RWPE1 (cell line): ENCODE measurements around the gene CPED1.

ENCODE experiments used
- CTCF ChIA-PET: fragments of 350-600 bp; sonication (Branson Sonifier 250); formaldehyde crosslinking; extraction: SDS; loops from one replicate; lab custom pipeline; 2021; lab: Yijun Ruan, JAX
- POLR2A ChIA-PET: fragments of 400-600 bp; formaldehyde crosslinking; extraction: SDS; loops from one replicate; lab custom pipeline; 2020; ENCODE audit warnings: antibody characterized with exemption; ENCODE audit not compliant: low non-redundant PET; lab: Yijun Ruan, JAX
- DNase-seq: peaks from one replicate; pipeline ENCODE4 v3.0.0; 2012; ENCODE audit warnings: low spot score
- H3K27ac ChIP-seq: fragments of 450-650 bp; 2 replicates; pipeline ENCODE4 v1.5.1; 2017
- TF ChIP-seq, protein P1 (sequence below): fragments of 450-650 bp; conservative IDR thresholded peaks from 2 replicates; pipeline ENCODE4 v1.5.1; 2017; ENCODE audit warnings: low read depth, mild to moderate bottlenecking

The CPED1 gene

DNA sequence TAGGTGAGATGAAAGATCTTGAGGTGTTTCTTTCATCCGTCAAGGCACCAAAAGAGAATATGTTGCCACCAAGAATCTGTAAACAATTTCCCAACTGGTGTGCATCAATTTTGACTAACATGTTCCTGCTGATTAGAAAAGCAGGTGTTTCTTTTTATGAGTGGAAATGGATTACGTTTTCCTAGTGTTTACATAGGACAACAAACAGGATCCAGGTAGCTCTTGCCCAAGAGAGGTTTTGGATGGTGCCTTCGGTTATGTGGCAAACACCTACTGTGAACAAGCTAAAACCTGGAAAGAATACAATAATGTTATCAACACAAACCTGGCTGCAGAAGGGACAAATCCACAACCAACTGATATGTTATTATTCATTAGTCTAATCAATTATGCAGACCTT, 286.7 kb downstream of the CPED1 start:
- ChIA-PET CTCF (no interaction called here), POLR2A (no interaction called here)
- TF ChIP-seq, protein P1, sequence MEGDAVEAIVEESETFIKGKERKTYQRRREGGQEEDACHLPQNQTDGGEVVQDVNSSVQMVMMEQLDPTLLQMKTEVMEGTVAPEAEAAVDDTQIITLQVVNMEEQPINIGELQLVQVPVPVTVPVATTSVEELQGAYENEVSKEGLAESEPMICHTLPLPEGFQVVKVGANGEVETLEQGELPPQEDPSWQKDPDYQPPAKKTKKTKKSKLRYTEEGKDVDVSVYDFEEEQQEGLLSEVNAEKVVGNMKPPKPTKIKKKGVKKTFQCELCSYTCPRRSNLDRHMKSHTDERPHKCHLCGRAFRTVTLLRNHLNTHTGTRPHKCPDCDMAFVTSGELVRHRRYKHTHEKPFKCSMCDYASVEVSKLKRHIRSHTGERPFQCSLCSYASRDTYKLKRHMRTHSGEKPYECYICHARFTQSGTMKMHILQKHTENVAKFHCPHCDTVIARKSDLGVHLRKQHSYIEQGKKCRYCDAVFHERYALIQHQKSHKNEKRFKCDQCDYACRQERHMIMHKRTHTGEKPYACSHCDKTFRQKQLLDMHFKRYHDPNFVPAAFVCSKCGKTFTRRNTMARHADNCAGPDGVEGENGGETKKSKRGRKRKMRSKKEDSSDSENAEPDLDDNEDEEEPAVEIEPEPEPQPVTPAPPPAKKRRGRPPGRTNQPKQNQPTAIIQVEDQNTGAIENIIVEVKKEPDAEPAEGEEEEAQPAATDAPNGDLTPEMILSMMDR = no peak
- DNase-seq = no peak
- H3K27ac ChIP-seq = no peak overlapping the region

DNA sequence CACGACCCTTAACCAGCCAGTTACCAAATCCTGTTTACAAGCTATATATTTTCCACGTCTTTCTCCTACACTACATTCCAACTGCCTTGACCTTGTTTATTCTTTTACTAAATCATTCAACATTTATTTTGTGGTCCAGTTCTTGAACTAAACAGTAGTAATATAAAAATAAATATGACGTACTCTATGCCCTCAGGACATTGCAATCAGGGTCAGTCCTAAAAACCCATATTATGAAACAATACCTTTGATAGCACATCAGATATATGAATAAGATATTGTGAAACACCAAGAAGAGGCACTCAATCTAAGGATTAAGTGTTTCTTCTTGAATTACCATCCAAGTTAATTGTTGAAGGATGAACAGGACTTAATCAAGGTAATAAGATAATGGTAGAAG, 287.8 kb downstream of the CPED1 start:
- H3K27ac ChIP-seq = no peak overlapping the region
- DNase-seq = no peak
- TF ChIP-seq, protein P1 = no peak
- CTCF ChIA-PET = no interaction called here
- POLR2A ChIA-PET = no interaction called here

DNA sequence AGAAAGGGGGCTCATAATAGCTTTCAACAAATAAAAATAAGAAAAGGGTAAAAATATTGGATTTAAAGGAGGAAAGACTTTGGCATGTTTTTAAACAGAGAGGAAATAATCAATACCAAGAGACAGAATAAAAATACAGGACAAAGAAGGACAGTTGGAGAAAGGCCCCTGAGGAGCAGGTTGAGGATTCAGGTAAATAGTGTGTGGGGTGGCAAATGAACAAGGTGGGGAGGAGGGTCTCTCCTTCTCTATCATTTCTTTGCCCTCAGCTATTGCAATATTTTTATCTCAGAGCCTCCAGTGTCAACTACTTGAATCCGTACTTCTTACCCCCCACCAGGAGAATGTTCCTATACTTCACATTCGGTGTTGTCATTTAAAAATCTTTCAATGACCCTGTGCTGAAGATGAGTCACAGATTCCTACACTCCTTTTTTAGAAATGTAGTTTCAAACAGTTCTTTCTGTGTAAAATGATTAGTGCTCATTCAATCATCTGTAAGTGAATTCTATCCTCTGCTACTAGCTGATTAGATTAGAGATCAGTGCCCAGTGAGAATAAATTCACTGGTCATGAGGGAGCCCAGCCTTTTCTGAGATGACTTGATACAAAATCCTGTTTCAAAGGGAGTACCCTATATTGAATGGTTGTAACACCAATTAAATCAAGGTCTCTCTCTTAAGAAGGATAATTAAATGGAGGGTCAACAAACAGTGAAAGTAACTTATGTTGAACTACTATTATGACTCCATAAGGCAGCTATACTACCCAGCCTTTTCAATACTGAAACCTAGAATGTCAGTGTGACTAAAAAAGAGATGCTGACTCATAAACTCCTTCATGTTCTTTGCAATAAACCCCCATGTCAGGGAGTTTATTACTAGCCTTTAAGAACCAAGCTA, 289.9 kb downstream of the CPED1 start:
- ChIA-PET CTCF (interaction anchor here (0.5 to 0.6 kb wide), 3 partner anchors 298 to 1137 kb away, joined by 4 to 6 read pairs (median 5); no protein-coding TSS in a partner anchor), POLR2A (no interaction called here)
- TF ChIP-seq, protein P1 = no peak
- no peak overlapping the region for H3K27ac ChIP-seq
- DNase-seq = peak; percentile 24

DNA sequence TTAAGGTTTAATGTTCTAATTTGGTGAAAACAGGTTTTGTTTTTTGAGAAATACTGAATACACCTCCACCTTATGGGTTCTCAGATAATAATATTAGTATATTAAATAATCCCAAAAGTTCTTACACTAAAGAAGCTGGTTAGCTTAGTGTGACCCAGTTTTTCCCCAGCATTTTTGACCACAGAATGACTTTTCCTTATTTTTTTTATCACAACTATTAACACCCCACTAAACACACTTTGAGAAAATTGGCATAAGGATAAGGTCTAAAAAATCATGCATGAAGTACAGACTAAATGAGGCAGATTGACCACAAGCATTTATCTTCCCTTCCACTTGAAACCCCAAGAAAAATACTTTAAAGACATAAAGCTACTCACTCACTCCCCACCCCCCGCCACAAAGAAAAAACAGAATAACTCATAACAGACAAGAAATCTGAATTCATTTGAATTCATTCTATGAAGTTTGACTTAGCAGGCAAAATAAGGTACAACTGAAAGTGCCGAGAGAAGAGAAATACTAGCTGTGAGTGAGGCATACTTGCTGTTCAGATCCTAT, 290.6 kb downstream of the CPED1 start:
- POLR2A ChIA-PET = no interaction called here
- H3K27ac ChIP-seq = no peak overlapping the region
- DNase-seq = no peak
- CTCF ChIA-PET = interaction anchor here (0.6 kb wide), 1 partner anchor 299 kb away, joined by 6 read pairs; no protein-coding TSS in a partner anchor
- TF ChIP-seq, protein P1 = no peak

DNA sequence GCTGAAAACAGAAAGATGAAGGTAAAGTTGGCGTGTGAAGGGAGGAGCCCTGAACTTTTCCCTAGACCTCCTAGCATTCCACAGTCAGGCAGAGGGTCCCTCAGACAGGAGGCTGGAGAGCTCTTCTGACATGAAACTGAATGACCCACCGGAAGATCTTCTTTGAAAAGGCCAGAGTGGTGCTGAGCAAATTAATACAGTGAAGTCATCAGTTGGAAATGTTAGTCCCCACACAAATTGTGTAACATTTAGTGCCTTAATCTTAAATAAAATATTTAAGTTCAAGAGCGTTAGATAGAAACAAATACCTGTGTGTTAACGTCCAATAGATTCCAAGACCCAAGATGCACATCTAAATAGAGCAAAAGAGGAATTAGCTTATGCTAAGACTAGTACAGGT, 291.3 kb downstream of the CPED1 start:
- ChIA-PET POLR2A (no interaction called here), CTCF (no interaction called here)
- TF ChIP-seq, protein P1 = no peak
- H3K27ac ChIP-seq = no peak overlapping the region
- DNase-seq = no peak

DNA sequence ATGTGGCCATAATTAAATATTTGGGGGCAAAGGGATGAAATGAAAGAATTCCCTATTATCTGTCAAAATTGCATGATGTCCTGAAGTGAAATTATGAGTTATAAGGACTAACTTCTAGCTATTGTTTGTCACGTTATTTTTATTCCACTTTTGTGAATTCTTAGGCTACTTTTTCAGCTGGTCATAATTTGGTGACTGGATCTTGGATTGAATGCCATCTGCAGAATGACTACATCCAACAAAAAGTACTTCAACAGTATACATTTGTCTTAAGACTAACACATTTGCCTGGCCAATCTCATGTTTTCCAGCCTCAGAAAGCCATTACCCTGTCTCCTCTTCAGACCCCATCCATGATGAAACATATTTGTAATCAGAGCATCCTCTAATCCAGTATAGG, 292.1 kb downstream of the CPED1 start:
- POLR2A ChIA-PET = no interaction called here
- H3K27ac ChIP-seq = no peak overlapping the region
- DNase-seq = no peak
- TF ChIP-seq, protein P1 = no peak
- CTCF ChIA-PET = interaction anchor here (0.7 kb wide), 1 partner anchor 54 kb away, joined by 3 read pairs; no protein-coding TSS in a partner anchor
